HepG2 (cell line): ENCODE measurements around the gene C20orf204. TPM values are rescaled to one million over a fixed set of nuclear protein-coding genes. Genes with fewer than 3 reads are reported as not detected.

Experiments
- SAFB2 ChIP-seq: sonication (generic); formaldehyde crosslinking; IDR thresholded peaks from 2 replicates; pipeline ENCODE4 v1.5.1; 2020; ENCODE audit warnings: missing genetic modification reagents, low read depth, mild to moderate bottlenecking, borderline replicate concordance
- STAG1 ChIP-seq: sonication (generic); formaldehyde crosslinking; IDR thresholded peaks from 2 replicates; pipeline ENCODE4 v1.4.0; 2020; ENCODE audit warnings: missing genetic modification reagents
- TAF1 ChIP-seq: sonication (generic); formaldehyde crosslinking; IDR thresholded peaks from 2 replicates; pipeline ENCODE4 v1.4.0; 2020; ENCODE audit warnings: missing genetic modification reagents
- U2AF2 ChIP-seq: fragments of 200-400 bp; formaldehyde crosslinking; IDR thresholded peaks from 2 replicates; pipeline ENCODE4 v1.6.1; 2017; ENCODE audit warnings: low read depth, mild to moderate bottlenecking, low read length
- ZNF30 ChIP-seq: sonication (generic); formaldehyde crosslinking; IDR thresholded peaks from 2 replicates; pipeline ENCODE4 v1.5.0; 2020; ENCODE audit warnings: mild to moderate bottlenecking, missing genetic modification reagents
- polyA plus RNA-seq, 8 experiments: library from polyadenylated mRNA; depleted of rRNA in 3 of 8; stranded (reverse) in 7 of 8; unstranded in 1 of 8; fragments of >200 nt; fragmentation: Illumina TruSeq in 4 of 8; extraction: Trizol in 4 of 8; gene quantifications; 2 replicates each; pipeline versions ENCODE4 v1.2.1 to v1.2.3, GENCODE V29; 2011 to 2016; ENCODE audit warnings: low read depth in 4 of 8, missing spikeins in 1 of 8, mixed read lengths in 1 of 8; ENCODE audit not compliant: insufficient read depth in 1 of 8
- total RNA-seq, 5 experiments: library from RNA; depleted of rRNA; stranded (reverse); fragments of >200 nt; fragmentation: Illumina TruSeq; extraction: Trizol; gene quantifications; 2 replicates each; pipeline ENCODE4 v1.2.3, GENCODE V29; 2016; ENCODE audit warnings: low read depth in 1 of 5
- TF ChIP-seq, protein P1 (sequence below): IDR thresholded peaks from 2 replicates; pipeline ENCODE4 v1.6.1; 2016; ENCODE audit warnings: low read depth, control low read depth
- TF ChIP-seq, protein P2 (sequence below): sonication (generic); formaldehyde crosslinking; IDR thresholded peaks from 2 replicates; pipeline ENCODE4 v1.4.0; 2020; ENCODE audit warnings: missing genetic modification reagents

Gene C20orf204
- total and polyA plus RNA-seq, 2 of the 13 experiments (the other 11 are each of a cell fraction or from before 2014, with no cell fraction given): 22.1 to 80.0 TPM

DNA sequence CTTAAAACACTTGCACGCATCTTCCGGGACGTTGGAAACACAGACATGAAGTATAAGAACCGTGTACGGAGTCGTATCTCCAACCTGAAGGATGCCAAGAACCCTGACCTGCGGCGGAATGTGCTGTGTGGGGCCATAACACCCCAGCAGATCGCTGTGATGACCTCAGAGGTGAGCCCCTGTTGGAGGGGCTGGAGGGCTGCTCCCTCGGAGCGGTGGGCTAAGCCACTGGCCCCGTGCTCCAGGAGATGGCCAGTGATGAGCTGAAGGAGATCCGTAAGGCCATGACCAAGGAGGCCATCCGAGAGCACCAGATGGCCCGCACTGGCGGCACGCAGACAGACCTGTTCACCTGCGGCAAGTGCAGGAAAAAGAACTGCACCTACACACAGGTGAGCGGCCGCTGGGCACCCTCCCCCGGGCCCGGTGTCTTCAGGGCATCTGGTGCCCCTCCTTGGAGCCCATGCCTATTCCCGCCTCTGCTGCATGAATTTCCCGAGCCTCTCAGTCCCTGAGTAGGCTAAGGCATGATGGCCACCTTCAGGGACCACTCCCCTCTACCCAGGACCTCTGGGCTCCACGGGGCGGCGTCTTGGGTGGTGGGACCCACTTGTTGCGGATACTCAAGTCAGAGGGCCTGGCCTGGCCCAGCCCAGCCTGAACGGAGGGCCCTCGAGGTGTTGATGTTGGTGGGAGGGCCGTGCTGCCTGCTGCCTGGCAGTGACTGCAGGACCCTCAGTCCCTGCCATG, 34.4 kb downstream of the C20orf204 start (continued):
- no peak for TF ChIP-seq U2AF2
- TF ChIP-seq, protein P1, sequence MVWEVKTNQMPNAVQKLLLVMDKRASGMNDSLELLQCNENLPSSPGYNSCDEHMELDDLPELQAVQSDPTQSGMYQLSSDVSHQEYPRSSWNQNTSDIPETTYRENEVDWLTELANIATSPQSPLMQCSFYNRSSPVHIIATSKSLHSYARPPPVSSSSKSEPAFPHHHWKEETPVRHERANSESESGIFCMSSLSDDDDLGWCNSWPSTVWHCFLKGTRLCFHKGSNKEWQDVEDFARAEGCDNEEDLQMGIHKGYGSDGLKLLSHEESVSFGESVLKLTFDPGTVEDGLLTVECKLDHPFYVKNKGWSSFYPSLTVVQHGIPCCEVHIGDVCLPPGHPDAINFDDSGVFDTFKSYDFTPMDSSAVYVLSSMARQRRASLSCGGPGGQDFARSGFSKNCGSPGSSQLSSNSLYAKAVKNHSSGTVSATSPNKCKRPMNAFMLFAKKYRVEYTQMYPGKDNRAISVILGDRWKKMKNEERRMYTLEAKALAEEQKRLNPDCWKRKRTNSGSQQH (CRISPR knock-in tag): no peak
- TF ChIP-seq TAF1 (CRISPR knock-in tag): 0 out of 2 replicates have a peak, but pooled peaks have one; percentile 2
- TF ChIP-seq SAFB2 (CRISPR knock-in tag): no peak
- no peak for TF ChIP-seq STAG1
- 0 out of 2 replicates have a peak, but pooled peaks have one; percentile 62 for TF ChIP-seq ZNF30
- TF ChIP-seq, protein P2, sequence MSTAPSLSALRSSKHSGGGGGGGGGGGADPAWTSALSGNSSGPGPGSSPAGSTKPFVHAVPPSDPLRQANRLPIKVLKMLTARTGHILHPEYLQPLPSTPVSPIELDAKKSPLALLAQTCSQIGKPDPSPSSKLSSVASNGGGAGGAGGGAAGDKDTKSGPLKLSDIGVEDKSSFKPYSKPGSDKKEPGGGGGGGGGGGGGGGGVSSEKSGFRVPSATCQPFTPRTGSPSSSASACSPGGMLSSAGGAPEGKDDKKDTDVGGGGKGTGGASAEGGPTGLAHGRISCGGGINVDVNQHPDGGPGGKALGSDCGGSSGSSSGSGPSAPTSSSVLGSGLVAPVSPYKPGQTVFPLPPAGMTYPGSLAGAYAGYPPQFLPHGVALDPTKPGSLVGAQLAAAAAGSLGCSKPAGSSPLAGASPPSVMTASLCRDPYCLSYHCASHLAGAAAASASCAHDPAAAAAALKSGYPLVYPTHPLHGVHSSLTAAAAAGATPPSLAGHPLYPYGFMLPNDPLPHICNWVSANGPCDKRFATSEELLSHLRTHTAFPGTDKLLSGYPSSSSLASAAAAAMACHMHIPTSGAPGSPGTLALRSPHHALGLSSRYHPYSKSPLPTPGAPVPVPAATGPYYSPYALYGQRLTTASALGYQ (CRISPR knock-in tag): no peak
